HEK293 (cell line): ENCODE measurements around the gene CXXC5.

ENCODE experiments used
- ZNF514 ChIP-seq: fragments of 450-650 bp; formaldehyde crosslinking; IDR thresholded peaks from 2 replicates; pipeline ENCODE4 v1.5.1; 2016; ENCODE audit warnings: missing biosample characterization, missing genetic modification characterization
- TF ChIP-seq, protein P1 (sequence below): fragments of 450-650 bp; formaldehyde crosslinking; IDR thresholded peaks from 2 replicates; pipeline ENCODE4 v1.5.1; 2016; ENCODE audit warnings: missing biosample characterization, missing genetic modification characterization

DNA sequence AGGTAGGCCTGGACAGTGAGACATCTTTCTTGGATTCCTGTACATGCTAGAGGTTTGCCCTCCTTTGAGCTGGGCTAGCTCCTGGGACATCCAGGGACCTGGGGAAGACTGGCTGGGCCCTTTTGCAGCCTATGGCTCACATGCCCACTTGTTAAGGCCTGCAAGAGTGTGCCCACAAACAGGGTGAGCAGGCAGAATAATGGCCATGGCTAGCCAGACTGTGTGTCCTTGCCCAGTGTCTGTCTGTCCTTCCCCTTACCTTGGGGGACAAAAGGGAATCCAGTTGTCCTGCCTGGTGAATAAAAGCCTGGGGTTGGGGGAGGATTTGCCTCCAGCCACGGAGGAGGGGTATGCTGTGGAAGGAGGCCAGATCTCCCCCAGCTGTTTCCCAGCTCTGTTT lies 13.0 kb upstream of the CXXC5 start:
- TF ChIP-seq, protein P1, sequence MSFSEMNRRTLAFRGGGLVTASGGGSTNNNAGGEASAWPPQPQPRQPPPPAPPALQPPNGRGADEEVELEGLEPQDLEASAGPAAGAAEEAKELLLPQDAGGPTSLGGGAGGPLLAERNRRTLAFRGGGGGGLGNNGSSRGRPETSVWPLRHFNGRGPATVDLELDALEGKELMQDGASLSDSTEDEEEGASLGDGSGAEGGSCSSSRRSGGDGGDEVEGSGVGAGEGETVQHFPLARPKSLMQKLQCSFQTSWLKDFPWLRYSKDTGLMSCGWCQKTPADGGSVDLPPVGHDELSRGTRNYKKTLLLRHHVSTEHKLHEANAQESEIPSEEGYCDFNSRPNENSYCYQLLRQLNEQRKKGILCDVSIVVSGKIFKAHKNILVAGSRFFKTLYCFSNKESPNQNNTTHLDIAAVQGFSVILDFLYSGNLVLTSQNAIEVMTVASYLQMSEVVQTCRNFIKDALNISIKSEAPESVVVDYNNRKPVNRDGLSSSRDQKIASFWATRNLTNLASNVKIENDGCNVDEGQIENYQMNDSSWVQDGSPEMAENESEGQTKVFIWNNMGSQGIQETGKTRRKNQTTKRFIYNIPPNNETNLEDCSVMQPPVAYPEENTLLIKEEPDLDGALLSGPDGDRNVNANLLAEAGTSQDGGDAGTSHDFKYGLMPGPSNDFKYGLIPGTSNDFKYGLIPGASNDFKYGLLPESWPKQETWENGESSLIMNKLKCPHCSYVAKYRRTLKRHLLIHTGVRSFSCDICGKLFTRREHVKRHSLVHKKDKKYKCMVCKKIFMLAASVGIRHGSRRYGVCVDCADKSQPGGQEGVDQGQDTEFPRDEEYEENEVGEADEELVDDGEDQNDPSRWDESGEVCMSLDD, result no peak
- no peak for TF ChIP-seq ZNF514 (tag by site-specific recombination)
